NB4 (cell line): ENCODE measurements around the gene ATF5.

Experiments
- DNase-seq: peaks from one replicate; pipeline ENCODE4 v3.0.0; 2010; ENCODE audit warnings: low read depth
- H3K4me3 ChIP-seq: one replicate; pipeline ENCODE4 v1.5.1; 2011; ENCODE audit warnings: mild to moderate bottlenecking, low read depth, low read length, moderate library complexity
- CTCF ChIP-seq: IDR thresholded peaks from one replicate; pipeline ENCODE4 v1.5.1; 2012; ENCODE audit warnings: low read depth, low read length
- MAX ChIP-seq: IDR thresholded peaks from 2 replicates; pipeline ENCODE4 v1.6.1; 2011; ENCODE audit warnings: low read depth, low read length
- MYC ChIP-seq: IDR thresholded peaks from 2 replicates; pipeline ENCODE4 v1.6.1; 2011; ENCODE audit warnings: low read depth, low read length
- POLR2A ChIP-seq: IDR thresholded peaks from 2 replicates; pipeline ENCODE4 v1.6.1; 2011; ENCODE audit warnings: mild to moderate bottlenecking; ENCODE audit not compliant: insufficient read length; ENCODE audit errors: extremely low read depth

Gene ATF5

GRCh38 chr19:49950956-49951526 is 22.0 kb downstream of the ATF5 start:
- DNase-seq = no peak
- TF ChIP-seq CTCF (no peak), MAX (no peak)
- H3K4me3 ChIP-seq = no peak overlapping the region

GRCh38 chr19:49951806-49952478 is 22.9 kb downstream of the ATF5 start:
- DNase-seq = no peak
- H3K4me3 ChIP-seq = no peak overlapping the region
- TF ChIP-seq MYC (no peak), POLR2A (no peak), MAX (no peak), CTCF (no peak)

GRCh38 chr19:49952479-49952836 is 23.5 kb downstream of the ATF5 start:
- DNase-seq = no peak
- no peak overlapping the region for H3K4me3 ChIP-seq
- TF ChIP-seq CTCF (no peak), POLR2A (no peak)

- TF ChIP-seq MAX (no peak), CTCF (no peak), POLR2A (no peak), MYC (no peak)
- no peak overlapping the region for H3K4me3 ChIP-seq
- no peak for DNase-seq
These were observed 23.9 kb downstream of the ATF5 start for GRCh38 chr19:49952906-49953305.

- H3K4me3 ChIP-seq = no peak overlapping the region
- peak; percentile 61 for DNase-seq
- TF ChIP-seq MAX (no peak), MYC (no peak), CTCF (no peak), POLR2A (no peak)
These were observed 24.4 kb downstream of the ATF5 start for GRCh38 chr19:49953416-49953815.
